ENCODE results near the gene NDEL1. TPM values are rescaled to one million over a fixed set of nuclear protein-coding genes. Genes with fewer than 3 reads are reported as not detected.
"Not testable (repeated sequence)": the region's sequence is repeated elsewhere in the genome, so short reads cannot be mapped to it uniquely, and the experiment has no call there.

The NDEL1 gene
- polyA plus RNA-seq (2014; cell fraction: cytosol; rRNA removed), result 23.3 and 28.6 TPM in 2 replicates
- 18.4 and 32.4 TPM in 2 replicates for polyA plus RNA-seq (2014; cell fraction: nucleus; rRNA removed)

- peak; percentile 98 for DNase-seq (ENCODE audit: low spot score)
These were observed at the start of gene NDEL1 for GRCh38 chr17:8435245-8436168. NDEL1 (plus strand) TSS chr17:8435884; CDS start chr17:8444272, 8,388 bp downstream.

- DNase-seq (ENCODE audit: low spot score), result no peak
These were observed 48.8 kb upstream of the NDEL1 start for GRCh38 chr17:8386841-8387240.

DNA sequence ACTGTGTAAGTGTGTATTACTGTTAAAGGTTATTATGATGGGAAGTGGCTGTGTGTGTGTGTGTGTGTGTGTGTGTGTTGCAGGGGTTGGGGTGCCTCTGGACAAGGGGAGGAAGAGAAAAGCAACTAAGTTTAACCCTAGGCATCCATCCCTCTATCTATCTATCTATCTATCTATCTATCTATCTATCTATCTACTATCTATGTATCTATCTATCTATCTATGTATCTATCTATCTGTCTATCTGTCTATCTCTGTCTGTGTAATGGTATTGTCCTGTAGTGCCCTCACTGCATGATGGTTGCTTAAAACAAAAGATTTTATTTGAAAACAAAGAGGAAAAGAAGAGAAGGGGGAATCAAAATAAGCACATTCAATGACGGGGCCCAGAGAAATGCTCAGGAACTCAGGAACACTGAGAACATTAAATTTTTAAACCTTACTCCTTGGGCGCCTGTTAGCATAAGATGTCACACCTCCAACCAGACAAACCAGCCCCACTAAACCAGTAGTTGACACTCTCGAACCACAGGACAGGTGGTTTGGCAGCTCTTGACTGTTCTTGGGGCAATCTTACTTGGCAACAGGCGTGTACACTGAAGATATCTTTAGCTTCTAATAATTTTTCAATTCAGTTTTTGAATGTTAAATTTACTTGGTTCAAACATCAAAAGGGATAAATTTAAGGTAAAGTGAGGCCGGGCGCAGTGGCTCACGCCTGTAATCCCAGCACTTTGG lies 47.6 kb upstream of the NDEL1 start:
- no peak for DNase-seq (ENCODE audit: low spot score)

- no peak for DNase-seq (ENCODE audit: low spot score)
These were observed 44.0 kb upstream of the NDEL1 start for GRCh38 chr17:8391711-8392110.

- DNase-seq (ENCODE audit: low spot score), result peak; percentile 59
These were observed 43.4 kb upstream of the NDEL1 start for GRCh38 chr17:8392274-8392673.

GRCh38 chr17:8392674-8393469 lies 42.8 kb upstream of the NDEL1 start:
- peak; percentile 52 for DNase-seq (ENCODE audit: low spot score)

GRCh38 chr17:8393470-8394231 lies 42.0 kb upstream of the NDEL1 start:
- DNase-seq (ENCODE audit: low spot score), result no peak

DNA sequence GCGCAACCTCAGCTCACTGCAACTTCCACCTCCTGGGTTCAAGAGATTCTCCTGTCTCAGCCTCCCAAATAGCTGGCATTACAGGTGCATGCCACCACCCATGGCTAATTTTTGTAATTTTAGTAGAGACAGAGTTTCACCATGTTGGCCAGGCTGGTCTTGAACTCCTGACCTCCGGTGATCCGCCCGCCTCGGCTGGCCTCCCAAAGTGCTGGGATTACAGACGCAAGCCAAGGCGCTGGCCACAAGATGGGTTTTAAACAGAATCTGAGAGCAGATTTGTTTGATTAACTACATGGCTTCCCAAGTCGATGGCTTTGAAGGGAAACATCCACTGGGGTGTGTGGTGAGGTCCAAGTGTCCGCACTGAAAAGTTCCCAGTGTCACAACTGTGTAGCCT lies 41.2 kb upstream of the NDEL1 start:
- DNase-seq (ENCODE audit: low spot score), result not testable (repeated sequence)

DNA sequence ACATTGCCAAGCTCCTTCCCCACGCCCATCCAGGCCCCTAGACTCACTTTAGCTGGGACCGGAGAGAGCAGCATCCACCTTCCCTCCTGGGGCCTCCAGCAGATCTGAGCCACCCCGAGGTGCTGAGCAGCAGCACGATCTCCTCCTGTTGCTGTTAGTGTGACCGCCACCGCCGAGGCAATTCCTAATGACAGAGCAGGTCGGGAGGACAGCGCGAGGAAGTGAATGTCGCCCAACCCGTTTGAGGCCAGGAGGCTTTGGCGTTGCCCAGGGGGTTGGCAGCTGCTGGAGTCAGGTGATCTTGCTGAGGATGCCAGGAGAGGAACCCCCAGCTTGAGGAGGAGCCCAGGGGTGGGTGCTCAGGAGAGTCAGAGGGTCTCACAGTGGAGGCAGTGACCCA lies 38.0 kb upstream of the NDEL1 start, which contains the start of gene RNF222:
TSS of gene RNF222 (minus strand) at position 192 of the 400 bp plus-strand sequence. CDS start 4,366 bp downstream, outside the sequence.
- DNase-seq (ENCODE audit: low spot score), result no peak

DNA sequence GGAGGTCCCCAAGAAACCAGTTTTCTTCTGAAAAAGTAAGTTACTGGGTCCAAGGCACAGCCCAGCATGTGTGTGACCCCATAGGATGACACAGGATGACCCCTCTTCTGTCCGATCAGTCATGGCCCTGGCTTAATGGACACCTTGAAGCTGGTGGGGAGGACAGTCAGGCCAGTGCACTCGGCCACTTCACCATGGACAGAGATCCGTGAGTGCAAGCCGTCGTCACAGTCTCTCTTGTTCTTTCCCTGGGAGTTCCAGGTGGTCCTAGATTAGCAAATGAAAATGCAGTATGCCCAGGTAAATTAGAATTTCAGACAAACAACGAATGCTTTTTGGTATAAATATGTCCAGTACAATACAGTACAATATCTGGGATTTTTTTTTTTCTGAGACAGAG lies 36.7 kb upstream of the NDEL1 start:
- DNase-seq (ENCODE audit: low spot score), result no peak

DNA sequence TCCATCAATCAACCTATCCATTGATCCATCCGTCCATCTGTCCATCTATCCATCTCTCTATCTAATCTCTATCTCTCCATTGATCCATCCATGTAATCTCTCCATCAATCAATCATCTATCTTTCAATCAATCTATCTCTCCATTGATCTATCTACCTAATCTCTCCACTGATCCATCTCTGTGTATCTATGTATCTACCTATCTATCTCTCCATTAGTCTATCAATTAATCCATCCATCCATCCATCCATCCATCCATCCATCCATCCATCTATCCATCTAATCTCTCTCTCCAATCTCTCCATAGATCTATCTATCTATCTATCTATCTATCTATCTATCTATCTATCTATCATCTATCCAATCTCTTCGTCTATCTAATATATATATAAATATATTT lies 34.6 kb upstream of the NDEL1 start:
- DNase-seq (ENCODE audit: low spot score), result no peak

DNA sequence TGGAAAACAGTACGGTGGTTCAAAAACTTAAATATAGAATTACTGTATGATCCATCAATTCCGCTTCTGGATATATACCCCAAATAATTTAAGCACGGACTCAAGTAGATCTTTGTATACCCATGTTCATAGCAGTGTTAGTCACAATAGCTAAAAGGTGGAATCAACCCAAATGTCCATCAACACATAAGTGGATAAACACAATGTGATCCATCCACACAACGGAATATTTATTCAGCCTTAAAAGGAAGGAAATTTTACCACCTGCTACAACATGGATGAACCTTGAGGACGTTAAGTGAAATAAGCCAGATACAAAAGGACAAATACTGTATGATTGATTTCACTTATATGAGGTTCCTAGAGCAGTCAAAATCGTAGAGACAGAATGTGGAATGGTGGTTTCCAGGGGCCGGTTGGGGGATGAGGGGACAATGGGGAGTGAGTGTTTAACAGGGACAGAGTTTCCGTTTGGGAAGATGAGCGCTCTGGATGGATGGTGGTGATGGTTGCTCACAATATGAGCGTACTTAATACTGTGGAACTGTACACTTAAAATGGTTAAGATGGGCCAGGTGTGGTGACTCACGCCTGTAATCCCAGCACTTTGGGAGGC lies 32.7 kb upstream of the NDEL1 start:
- no peak for DNase-seq (ENCODE audit: low spot score)

GRCh38 chr17:8405499-8406016 lies 30.1 kb upstream of the NDEL1 start:
- DNase-seq (ENCODE audit: low spot score), result no peak

DNA sequence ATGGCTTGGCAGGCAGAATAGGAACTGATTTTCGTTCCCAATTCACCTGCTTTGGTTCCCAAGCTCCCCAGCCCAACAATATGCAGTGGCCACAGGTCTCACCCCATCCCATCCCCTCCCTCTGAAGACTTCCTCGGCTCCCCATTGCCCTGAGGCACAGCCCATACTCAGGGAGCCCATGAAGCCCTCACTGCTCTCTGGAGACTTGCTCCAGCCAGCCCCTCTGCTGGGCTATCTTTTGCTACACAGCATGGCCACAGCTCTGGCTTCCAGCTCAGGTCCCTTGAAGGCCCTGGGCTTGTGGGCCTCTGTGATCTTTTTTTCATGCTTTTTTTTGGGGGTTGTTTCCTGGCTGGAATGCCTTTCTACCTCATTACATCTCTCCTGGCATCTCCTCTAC lies 29.5 kb upstream of the NDEL1 start:
- DNase-seq (ENCODE audit: low spot score), result no peak

DNA sequence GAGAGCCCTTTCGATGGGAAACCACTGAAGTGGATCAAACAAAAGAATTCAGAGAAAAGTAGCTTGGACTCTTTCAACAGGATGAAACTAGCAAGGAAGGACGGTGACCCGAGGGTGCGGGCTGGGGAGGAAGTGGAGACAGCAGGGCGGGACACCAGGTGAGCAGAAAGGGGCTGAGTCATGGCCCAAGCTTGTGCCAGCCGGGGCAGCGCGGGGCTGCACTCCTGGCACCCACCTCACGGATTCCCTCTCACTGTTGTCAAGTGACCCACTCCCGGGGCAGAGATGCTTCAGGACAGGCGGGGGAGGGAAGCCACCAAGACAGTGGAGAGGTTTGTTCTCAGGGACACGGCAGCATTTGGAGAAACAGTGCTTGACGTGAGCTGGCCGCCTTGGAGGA lies 27.3 kb upstream of the NDEL1 start:
- DNase-seq (ENCODE audit: low spot score), result no peak

GRCh38 chr17:8409966-8410882 lies 25.5 kb upstream of the NDEL1 start:
- DNase-seq (ENCODE audit: low spot score), result peak; percentile 84

DNA sequence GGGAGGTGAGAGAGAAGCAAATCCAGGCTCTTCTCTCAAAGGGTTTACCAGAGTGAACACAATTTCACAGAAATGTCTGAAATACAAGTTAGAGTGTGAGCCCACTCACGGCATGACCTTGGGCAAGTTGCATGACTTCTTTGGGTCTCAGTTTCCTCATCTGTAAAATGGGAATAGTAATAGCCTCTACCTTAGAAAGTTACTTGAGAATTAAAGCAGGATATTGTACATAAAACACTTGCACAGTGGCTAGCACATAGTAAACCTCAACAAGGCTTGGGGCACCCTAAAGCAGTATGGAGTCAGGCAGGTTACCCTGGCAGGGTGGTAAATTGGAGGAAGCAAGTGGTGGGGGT lies 24.8 kb upstream of the NDEL1 start:
- no peak for DNase-seq (ENCODE audit: low spot score)

- no peak for DNase-seq (ENCODE audit: low spot score)
These were observed 23.6 kb upstream of the NDEL1 start for GRCh38 chr17:8412089-8412488.

DNA sequence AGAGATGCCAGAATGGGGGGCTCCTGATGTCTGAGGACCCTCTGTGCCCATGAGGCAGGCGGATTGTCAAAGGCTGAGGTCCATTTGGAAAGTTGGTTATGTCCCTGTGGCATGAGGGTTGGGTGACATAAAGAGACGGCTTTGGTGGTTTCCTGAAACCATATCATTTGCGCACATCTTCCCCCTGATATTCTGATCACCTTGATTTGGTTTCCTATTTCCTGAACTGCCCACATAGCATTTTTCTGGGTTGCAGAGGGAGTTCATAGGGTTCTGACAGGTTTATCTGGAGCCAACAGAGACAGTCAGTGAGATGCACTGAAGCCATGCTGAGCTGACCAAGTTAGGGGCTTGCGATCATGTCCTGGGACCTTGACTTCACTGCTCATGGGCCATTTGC lies 22.4 kb upstream of the NDEL1 start:
- DNase-seq (ENCODE audit: low spot score), result no peak
